Lower leg skin (tissue), 4 donors: ENCODE results near the gene SH3D19. TPM values are rescaled to one million over a fixed set of nuclear protein-coding genes. Genes with fewer than 3 reads are reported as not detected.

Experiments used
- DNase-seq, 2 donors: peaks; one replicate each; pipeline ENCODE4 v3.0.0-alpha.2; 2019; ENCODE audit warnings: low spot score in 2 of 2
- H3K4me3 ChIP-seq: fragments of 200-600 bp; sonication (generic); 2 replicates; pipeline ENCODE4 v1.5.1; 2017; ENCODE audit warnings: mild to moderate bottlenecking, low read depth; ENCODE audit not compliant: poor library complexity, severe bottlenecking
- CTCF ChIP-seq, 3 donors: fragments of 450-650 bp; IDR thresholded peaks; one replicate each; pipeline ENCODE4 v1.5.1; 2016; ENCODE audit warnings: antibody characterized with exemption in 3 of 3, mild to moderate bottlenecking in 3 of 3, moderate library complexity in 2 of 3
- POLR2A ChIP-seq, 2 donors: fragments of 450-650 bp; IDR thresholded peaks; one replicate each; pipeline ENCODE4 v1.6.1; 2016 to 2017; ENCODE audit warnings: antibody characterized with exemption in 2 of 2, mild to moderate bottlenecking in 1 of 2, moderate library complexity in 1 of 2
- WGBS, 2 donors: methylation state at CpG; one replicate each; pipeline ENCODE4 v1.1.5; 2018; 5-methylcytosine and 5-hydroxymethylcytosine counted together
- intact Hi-C: fragments of 100-400 bp; cut with DNase I; formaldehyde crosslinking; loops from one replicate; pipeline ENCODE4 v1.15.0; 2023; ENCODE audit warnings: low total_unique reads
- total RNA-seq, 4 donors: library from RNA; depleted of rRNA; stranded (reverse); fragments of >200 nt; gene quantifications; one replicate each; pipeline ENCODE4 v1.1.0, GENCODE V29; 2016

The SH3D19 gene
- total RNA-seq, 4 donors from 2014 or later, result 70.8 to 82.5 (median 78.6) TPM

- DNase-seq, result peak; percentile 74 to 88
- whole genome bisulfite sequencing, 2 donors, result 33 to 50% methylated on average over 7 of the region's 7 CpGs
- H3K4me3 ChIP-seq, result no peak overlapping the region
- intact Hi-C loops, result no loop called here
- TF ChIP-seq CTCF (IDR thresholded peaks at IDR 0.05) (no peak), POLR2A (IDR thresholded peaks at IDR 0.05) (no peak)
Observed at GRCh38 chr4:151169223-151169622, 156.2 kb downstream of the SH3D19 start.

- no peak overlapping the region for H3K4me3 ChIP-seq
- WGBS, 2 donors, result 95% methylated on average over 24 of the region's 24 CpGs
- intact Hi-C loops, result no loop called here
- no peak for DNase-seq
- no peak for TF ChIP-seq CTCF (IDR thresholded peaks at IDR 0.05)
- no peak for TF ChIP-seq POLR2A (IDR thresholded peaks at IDR 0.05)
Observed at GRCh38 chr4:151167561-151167960, 157.8 kb downstream of the SH3D19 start.

GRCh38 chr4:151166636-151167035 lies 158.8 kb downstream of the SH3D19 start:
- H3K4me3 ChIP-seq, result no peak overlapping the region
- TF ChIP-seq POLR2A (IDR thresholded peaks at IDR 0.05) (no peak), CTCF (IDR thresholded peaks at IDR 0.05) (no peak)
- 67 to 77% methylated on average over 4 of the region's 4 CpGs for WGBS, 2 donors
- intact Hi-C loops, result no loop called here
- no peak for DNase-seq

GRCh38 chr4:151165205-151166000 lies 160.0 kb downstream of the SH3D19 start:
- intact Hi-C loops, result no loop called here
- TF ChIP-seq CTCF (IDR thresholded peaks at IDR 0.05), result no peak
- no peak for TF ChIP-seq POLR2A (IDR thresholded peaks at IDR 0.05)
- 68 to 72% methylated on average over 10 of the region's 10 CpGs for WGBS, 2 donors
- DNase-seq, result no peak
- H3K4me3 ChIP-seq, result no peak overlapping the region

- no peak overlapping the region for H3K4me3 ChIP-seq
- no peak for DNase-seq
- WGBS, 2 donors, result 77 to 92% methylated on average over 1 of the region's 1 CpG
- TF ChIP-seq CTCF (IDR thresholded peaks at IDR 0.05) (no peak), POLR2A (IDR thresholded peaks at IDR 0.05) (no peak)
- intact Hi-C loops, result no loop called here
Observed at GRCh38 chr4:151163855-151164254, 161.6 kb downstream of the SH3D19 start.

- H3K4me3 ChIP-seq, result no peak overlapping the region
- no peak for DNase-seq
- intact Hi-C loops, result no loop called here
- WGBS, 2 donors, result 95 to 97% methylated on average over 1 of the region's 1 CpG
- TF ChIP-seq POLR2A (IDR thresholded peaks at IDR 0.05) (no peak), CTCF (IDR thresholded peaks at IDR 0.05) (no peak)
Observed at GRCh38 chr4:151158979-151159378, 166.4 kb downstream of the SH3D19 start.
